GM19467 (cell line): ENCODE measurements around the gene SRGAP3.
A peak's percentile ranks its signal among the peaks of the same experiment; 100 is the strongest.

Source experiments
- ATAC-seq: cut with Tn5 transposase; IDR thresholded peaks from one replicate; pipeline ENCODE4 v1.9.1; 2021; ENCODE audit warnings: mild to moderate bottlenecking, moderate library complexity; ENCODE audit not compliant: unreplicated experiment

Gene SRGAP3

DNA sequence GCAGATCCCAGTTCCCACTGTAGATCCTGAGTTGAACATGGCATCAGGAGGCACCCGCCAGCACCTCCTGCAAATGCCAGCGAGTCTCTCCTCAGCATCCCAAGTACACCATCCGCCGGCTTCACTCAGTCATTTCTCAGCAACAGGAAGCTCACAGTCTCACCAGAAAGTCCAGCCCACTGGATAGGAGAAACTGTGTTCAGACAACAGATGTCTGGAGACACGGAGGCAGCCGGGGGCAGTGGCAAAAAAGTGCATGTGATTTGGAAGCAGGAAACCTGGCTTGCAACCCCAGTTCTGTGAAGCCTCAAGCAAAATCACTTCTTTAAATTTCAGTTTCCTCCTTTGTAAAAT, 68.7 kb downstream of the SRGAP3 start:
- ATAC-seq, result no peak

DNA sequence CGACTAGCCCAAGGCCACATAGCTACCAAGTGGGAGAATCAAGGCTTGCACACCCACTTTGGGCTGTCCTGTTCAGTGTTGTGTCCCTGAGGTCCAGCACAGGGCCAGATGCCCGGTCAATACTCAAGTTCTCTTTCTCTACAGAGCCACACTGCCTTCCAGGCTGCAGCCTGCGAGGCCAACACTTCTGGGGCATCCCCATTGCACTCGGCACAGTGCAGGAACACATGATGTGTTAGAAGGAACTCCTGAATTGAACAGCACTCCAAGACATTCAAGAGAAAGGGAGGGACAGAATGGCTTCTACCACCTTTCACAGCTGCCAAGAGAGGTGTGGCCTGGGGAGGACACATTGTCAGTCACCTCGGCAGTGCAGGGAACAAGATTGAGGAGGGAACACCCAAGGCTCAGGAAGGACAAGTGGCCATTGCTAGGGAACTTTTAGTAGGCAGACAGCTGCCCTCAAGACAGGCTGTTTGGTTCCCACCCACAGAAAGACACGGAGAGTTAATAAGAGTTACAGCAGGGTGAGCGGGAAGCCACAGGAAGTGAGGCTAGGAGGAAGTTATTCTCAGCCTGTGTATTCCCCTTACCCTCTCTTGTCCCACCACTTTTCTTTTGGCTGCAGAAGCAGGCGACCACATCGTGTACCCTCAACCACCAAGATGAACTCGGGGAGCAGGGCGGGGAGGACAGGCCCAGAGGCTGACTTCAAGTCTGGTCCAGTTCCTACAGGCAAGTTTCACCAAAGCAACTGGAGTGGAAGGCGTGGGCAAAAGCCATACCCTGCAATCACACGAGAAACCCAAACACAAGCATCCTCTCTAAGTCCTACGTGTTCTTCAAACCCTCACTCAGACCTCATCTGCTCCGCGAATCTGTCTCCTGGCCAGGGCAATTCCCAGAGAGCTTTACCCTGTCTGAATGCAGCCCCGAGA, 69.4 kb downstream of the SRGAP3 start:
- ATAC-seq, result peak; percentile 60

DNA sequence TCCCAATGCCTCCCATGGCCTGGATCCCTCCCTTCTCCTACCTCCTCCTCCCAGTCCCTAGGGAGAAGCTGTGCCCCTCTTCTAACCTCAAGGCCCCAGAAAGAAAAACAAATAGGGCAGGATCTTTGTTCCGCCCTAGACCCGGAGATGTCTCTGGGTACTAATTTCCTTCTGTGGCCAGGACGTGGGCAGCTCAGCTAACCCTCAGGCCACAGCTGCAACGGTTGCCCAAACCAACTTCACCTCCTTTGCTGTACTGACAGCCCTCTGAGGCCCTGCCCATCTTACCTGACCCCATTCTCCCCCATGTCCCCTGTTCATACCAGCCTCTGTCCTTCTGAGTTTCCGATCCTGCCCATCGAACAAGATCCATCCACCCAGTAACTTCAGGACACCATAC, 70.7 kb downstream of the SRGAP3 start:
- no peak for ATAC-seq

DNA sequence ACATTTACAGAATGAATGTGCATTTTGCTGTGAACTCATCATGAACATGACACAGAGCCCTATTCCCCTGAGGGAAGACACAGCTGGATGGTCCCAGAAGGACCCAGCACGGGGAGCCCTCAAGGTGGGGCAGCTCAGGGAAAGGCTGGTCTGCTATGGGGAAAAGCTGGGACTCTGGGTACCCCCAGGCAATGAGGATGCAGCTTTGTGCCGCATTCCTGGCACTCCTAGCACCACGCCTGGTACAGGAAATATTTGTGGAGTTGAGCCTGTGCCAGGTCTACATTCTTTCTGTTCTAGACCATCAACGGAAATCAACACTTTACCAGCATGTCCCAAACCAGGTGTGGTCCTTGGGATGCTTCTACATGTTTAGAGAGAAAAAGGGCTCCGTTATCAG, 74.0 kb downstream of the SRGAP3 start:
- no peak for ATAC-seq

DNA sequence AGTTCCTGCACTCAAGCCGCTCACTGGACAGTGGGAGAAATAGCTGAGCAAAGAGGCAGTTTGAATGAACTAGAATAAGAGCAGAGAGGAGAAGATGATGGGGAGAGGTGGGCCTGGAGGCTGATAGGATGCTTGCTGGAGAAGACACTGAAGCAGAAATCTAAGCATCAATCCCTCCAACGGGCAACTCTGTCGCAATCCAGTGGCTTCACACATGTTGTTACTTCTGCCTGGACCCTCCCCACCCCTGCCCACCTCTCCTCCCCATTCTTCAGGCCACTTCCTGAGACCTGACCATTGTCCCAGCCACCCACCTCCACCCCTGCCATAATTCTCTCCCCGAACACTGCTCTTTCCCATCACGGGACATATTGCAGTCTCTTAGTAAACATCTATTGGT, 76.0 kb downstream of the SRGAP3 start:
- ATAC-seq, result no peak

DNA sequence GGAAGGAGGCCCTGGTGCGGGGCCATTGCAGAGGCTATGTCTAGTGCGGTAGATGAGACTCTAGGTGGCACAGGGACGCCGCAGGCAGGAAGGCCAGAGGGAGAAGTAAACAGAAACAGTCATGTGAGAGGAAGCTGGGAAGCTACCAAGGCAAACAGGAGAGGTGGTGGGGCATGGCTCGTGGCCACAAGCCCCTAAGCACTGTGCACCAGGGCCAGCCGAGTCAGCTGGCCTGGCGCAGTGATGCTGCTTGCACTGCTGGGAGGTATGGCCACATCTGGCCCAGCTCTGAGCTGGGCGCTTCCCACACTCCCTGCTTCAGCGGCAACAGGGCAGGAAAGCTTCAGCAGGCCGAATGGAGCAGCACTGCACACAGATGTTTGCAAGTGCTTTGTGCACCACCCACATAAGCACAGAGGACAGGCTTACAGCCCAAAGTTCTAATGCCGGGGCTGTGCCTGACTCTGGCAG, 76.6 kb downstream of the SRGAP3 start:
- no peak for ATAC-seq

DNA sequence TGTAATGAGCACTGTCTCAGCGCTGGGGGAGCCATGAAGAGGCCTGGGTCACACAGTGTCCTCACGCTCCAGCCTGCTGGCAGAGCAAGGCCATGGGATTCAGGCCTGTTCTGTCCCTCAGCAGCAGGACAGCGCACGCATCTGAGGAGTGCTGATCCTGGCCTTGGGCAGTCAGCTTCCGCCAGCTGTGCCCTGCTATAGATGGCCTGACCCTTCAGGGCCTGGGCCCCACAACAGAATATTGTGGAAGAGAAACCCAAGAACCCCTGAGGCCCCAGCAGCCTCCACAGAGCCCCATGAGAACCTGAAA, 78.6 kb downstream of the SRGAP3 start:
- no peak for ATAC-seq

DNA sequence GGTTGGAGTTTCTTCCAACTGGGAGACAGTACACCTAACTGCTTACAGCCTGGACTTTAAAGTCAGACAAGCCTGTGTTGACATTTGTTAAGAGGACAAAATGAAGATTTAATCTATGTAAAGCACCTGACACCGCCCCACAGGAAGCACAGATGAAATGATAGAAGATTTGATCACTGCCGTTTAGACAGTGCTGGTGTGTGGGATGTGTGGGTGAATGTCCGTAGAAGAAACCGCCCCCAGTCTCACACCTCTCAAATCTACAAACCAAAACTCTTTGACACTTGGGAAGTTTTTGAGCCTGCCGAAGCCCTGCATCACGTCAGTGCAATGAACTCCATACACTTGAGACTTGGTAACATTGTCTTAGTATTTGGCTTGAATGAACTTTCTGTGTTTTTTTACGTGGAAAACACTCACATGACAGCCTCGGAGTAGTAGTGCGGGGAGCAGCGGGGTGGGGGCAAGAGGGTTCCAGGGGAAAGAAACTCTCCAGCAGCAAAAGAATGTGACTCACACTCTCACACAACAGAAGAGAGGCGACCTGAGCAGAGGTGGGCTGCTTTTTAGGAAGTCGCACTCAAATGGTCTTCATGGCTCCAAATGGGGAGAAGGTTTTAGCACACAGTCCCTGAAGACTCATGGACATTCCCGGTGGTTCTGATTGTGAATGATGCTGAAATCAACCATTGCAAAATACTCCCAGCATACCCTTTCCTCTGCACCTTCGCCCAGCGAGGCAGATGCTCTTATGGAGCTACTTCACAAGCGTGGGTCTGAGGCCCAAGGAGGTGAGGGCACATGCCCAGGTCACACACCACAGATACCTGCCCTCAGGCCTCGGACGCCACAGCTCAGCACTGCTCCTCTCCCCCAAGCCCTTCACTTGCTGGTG, 79.2 kb downstream of the SRGAP3 start:
- no peak for ATAC-seq

DNA sequence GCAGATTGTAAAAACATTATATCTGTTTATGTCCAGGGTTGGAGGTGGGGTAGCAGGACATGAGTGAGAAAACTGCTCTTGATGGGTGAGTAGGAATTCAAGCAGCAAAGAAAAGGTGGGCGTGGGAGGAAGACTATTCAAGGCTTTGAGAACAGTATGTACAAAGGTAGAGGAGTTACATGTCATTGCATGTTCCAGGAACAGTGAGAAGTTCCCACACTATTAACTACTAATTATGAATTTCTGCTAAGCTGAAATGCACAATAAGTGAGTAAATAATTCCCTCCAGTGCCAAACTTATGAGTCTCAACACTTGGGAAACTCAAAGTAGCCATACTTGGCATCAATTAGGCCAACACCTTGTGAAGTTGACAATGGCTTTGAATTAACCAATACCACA, 80.1 kb downstream of the SRGAP3 start:
- ATAC-seq, result no peak

DNA sequence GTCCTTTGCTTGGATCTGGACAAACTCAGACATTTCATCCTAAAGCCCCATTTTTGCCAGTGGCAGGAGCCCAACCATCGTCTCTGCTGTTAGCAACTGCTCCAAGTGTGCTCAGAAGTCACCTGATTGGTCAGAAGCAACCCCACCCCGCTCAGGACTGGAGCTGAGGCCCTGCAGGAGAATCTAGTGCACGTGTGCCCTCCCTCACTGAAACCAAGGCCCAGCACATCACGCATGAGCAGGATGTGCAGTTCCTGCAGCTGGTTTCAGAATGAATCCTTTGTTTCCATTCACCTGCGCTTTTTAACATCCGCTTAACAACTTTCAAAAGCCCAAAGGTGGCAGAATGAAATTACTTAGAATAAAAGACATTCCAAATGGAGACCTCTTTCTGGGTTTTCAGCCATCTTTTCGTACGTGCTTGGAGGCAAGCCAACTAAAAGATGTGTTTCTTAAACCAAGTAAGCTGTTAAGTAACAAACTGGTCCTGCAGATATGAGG, 81.2 kb downstream of the SRGAP3 start:
- peak; percentile 98 for ATAC-seq

DNA sequence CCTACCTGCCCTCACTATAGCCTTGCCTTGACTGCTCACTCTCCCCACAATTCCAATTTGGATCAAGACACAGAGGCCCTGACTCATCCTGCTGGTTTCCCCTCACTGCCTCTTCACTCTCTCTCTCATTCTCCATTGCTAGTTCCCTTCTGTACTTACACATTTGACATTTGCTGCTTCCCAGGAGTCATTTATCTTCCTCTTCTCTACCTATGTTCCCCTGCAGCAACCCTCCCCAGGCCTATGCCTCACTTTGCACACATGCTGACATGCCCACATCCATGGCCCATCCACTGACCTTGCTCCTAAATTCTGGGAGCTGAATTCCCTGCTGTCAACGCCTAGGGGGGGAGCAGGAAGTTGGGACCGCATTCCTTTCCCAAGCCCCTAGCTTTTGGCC, 82.2 kb downstream of the SRGAP3 start:
- ATAC-seq, result no peak

DNA sequence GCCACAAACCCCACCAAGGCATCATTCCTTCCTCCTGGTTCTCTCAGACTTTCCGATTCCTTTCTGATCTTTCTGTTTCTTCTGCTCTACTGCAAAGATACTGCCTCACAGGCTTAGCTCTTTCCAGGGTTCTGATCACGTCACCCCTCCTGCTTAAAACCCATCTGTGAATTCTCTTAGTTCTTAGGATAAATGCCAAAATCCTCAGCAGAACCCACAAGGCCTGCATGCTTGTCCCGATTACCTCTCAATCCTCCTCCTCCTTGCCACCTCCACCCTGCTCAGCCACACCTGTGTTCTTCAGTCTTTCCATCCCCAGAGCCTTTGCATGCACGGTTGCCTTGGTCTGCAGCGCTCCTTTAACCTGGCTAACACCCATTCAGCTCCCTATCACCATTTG, 84.0 kb downstream of the SRGAP3 start:
- no peak for ATAC-seq

DNA sequence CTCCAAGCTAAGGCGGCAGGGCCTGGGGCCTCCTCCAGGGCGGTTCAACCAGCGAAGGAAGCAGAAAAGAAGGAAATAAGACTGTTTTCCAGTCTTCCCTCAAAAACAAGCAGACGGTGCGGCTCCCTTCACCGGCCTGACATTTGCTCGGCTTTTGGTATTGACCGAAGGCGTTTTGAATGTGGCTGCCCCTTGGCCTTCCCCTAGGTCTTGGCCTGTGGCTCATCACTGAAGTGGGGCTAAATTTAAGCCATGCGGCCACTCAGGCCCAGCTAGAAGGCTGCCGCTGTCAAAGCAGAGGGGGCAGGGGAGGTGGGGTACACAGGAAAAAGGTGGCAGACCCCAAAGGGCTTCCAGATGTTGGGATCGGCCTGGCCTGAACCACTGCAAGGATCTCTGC, 86.2 kb downstream of the SRGAP3 start:
- ATAC-seq, result no peak

DNA sequence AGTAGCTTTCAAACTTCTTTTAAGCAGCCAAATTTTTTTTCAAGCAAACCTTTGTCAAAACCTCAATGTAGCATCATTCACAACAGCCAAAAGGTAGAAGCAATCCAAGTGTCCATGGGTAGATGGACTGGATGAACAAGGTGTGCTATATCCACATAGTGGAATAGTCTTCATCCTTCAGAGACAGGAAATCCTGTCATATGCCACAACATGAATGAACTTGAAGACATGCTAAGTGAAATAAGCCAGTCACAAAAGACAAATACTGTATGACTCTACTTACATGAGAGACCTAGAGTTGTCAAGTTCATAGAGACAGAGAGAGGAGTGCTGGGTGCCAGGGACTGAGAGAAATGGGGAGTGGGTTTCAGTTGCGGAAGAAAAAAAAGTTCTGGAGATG, 87.6 kb downstream of the SRGAP3 start:
- no peak for ATAC-seq

DNA sequence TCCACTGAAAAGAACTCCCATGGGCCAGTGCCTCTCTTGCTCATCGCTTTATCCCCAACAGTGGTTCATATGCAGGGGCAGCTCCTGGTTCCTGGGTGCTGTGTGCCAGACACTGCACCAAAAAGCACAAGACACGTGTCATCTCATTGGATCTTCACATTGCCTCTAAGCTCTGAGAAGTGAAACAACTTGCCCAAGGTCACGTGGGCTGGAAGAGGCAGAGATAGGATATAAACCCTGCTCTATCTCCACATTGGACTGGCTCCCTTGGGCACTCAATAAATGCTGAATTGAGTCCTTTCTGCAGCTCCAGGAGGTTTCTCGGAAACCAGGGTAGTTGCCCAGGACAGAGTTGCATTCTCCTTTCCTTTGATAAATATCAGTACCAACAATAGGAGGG, 88.1 kb downstream of the SRGAP3 start:
- no peak for ATAC-seq

DNA sequence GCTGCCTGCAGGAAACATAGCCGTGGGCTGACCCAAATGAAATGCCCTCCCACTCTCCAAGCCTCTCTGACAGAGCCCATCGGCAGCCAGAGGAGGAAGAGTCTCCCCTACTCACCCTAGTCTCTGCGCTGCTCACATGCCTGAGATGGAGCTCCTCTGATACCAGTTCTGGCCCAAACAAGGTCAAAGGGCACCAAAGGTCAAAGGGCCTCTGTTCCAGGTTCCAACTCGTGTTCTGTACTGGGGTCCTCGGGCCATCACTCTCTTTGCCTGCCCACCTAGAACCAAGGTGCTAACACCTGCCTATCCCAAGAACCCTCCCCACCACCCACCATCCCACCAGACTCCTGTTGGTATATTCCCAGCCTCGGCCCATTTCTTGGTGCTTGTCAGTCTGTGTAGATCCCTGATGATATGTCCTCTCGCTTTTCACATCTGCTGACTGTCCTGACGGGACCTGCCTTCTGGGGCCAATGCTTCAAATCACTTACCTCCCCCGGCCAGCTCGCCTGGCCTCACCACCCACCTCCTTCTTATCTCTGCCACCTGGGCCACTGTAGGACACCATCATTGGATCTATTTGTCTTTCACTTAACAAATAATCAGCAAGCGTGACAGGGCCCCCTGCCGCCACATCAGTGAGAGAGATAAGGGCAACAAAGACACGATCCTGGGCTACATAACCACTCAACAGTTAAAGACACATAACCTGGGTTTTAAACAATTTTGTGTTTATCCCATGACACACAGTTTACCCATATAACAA, 90.4 kb downstream of the SRGAP3 start:
- ATAC-seq, result no peak

DNA sequence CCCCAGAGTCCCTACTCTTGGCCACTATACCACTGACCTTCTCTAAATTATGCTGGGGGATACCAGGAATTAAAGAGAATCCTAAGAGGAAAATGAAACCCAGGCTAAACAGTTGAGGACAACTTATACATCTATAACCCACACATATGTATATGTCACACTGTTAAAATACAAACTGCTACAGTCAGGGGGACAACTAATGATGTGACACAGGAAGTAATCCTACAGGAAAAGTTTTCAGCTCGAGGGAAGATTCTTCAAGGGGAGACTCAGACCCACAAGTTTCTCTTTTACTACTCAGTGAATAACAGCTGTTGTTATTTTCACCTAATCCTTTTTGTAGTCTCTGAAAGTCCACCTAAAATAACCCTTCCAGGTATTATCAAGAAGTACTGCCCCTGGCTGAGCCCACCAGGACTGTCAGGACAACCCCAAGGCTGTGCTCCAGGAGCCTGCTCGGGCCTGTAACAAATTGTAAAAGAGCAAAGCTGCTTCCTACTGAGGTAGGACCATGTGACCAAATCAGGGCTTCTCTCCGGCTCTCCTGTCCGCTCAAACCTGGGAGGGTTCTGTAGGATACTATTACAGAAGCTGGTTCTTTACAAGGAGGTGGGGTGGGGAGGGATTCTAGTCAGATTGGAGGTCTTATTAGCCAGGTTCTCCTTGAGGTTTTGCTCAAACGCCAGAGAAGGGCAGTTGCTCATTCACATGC, 91.6 kb downstream of the SRGAP3 start:
- ATAC-seq, result no peak

DNA sequence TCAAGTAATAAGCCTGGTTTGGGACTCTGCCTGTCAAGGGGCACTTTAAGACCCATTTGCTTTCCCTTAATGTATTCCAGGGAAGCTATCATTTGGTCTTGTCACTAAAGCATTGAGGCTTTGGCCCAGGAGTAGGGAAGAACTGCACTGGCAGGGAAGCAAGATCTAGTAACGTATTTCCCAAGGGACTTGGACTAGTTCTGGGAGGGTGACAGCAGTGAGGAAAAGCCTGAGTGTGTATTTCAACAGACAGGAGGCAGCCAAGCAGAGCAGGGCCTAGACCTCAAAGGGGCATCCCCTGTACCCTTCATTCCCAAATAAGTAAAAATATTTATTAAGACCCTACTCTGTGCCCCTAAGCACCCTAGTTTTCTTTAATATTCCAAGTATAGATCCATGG, 92.8 kb downstream of the SRGAP3 start:
- ATAC-seq, result no peak

DNA sequence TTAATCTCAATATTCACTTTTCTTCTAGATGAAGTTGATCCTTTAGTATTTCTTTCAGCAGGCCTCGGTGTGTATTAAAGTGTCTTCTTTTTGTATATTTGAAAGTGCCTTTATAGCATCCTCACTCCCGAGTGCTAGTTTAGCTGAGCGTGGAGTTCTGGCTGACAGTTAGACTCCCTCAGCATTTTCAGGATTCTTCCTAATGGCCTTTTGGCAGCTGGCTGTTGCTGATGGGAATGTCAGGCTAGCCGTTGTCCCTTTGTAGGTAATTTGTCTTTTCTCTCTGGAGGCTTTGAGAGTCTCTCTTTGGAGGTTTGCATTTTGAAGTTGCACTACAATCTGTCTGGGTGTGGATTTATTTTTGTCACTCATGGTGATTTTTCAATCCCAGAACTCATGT, 94.4 kb downstream of the SRGAP3 start:
- no peak for ATAC-seq

DNA sequence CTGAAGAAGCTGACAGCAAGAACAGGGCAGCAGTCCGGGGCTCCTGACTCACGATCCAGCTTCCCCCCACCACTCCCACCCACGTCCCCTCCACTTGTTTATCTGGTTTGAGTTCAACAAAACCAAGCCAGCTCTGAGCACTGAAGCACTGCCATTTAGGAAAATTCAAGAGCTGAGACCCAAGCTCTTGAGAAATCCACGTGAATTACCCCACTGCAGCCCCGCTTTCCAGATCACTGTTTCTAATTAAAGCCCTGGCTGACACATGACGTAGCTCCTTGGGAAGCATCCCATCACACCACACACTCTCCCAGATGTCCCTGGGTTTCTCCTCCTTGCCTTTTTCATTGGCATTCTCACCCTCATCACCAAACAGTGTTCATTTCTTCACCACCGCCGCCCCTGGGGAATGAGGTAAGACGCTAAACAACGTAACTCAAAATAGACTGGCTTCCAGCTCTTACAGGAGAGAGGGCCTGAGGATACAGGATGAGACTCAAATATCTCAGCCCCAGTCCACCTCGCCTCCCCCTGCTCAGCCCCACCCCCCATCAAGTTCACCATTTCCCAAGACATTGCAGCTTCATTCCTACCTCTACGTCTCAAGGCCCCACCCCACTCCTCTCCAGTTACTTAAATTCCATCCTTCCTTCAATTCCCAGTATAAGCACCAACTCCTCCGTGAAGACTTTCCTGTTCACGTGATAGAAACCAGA, 95.4 kb downstream of the SRGAP3 start:
- no peak for ATAC-seq
